Measurements from ENCODE around the gene IL2RG. TPM values are rescaled to one million over a fixed set of nuclear protein-coding genes. Genes with fewer than 3 reads are reported as not detected.

Gene IL2RG
- total and polyA plus RNA-seq, 4 donors, result 2.2 to 4.0 (median 3.3) TPM

DNA sequence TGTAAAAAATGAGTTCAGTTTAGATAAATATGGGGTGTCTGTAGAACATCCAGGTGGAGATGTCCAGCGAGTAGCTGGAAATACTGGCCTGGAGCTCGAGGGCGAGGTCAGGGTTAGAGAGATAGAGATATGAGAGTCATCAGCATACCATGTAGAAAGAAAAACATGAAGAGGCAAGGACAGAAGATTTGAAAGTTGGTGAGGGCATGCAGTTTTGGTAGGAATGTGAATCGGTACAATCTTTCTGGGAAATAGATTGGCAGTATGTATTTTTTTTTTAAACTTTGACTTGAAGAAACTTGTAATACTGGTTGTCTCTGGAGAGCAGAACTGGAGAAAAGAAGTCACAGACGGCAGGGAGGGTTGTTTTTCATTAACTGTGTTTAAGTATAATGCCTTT, 40.8 kb downstream of the IL2RG start:
- H3K27me3 ChIP-seq (ENCODE audit: control insufficient read depth in 4 of 4, insufficient read depth in 4 of 4, low read length in 3 of 4), result peaks cover 0 to 3% (median 0%) of the 10 kb centered on the region in 4 donors
- 77% methylated on average over 5 of the region's 5 CpGs for WGBS
- DNase-seq (ENCODE audit: low spot score), result no peak

DNA sequence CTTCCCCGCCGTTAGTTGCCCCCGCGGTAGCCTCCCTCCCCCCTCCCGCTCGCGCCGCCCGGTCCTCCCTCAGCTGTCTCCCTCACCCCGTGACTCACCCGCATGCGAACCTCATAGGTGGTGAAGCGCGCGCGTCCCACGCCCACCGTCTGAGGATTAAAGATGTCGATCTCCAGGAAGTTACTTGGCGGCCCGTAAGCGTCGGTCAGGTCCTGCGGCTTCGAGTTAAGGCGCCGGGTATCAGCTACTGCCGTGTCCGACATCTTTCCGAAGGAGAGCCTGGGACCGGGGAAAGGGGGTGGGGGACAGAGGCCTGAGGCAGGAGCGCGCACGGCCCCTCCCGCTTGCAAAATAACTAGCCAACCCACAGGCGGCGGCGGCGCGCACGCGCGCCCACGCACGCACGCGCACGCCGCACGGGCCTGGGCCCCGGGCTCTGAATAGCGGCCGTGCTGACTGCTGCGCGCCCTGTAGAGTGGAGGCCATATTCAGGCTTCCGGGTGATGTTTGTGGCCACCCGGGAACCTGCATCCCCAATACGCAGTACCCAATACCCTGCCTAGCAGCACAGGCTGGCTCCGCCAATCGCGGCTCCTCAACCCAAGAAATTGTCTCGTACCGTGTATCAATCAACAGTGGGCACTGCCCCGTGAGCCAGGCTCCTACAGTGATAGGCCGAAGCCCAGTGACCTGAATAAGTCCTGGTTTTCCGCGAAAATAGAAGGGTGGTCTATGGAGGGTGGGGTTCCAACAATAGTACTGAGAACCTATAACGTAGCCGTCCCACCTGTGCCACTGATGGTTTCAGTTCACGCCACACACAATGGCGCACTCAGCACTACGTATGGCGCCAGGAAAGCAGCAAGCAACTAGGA, 43.1 kb downstream of the IL2RG start, which contains the start of gene SNX12:
SNX12 (minus strand) TSS at position 291 of the 875 bp plus-strand sequence; CDS start at position 263, 28 bp downstream.
- Histone ChIP-seq H3K9me3 (ENCODE audit: control insufficient read depth in 4 of 4, low read length in 3 of 4) (no peaks in the 10 kb centered on the region), H3K36me3 (ENCODE audit: control insufficient read depth in 4 of 4, insufficient read depth in 3 of 4, low read depth in 1 of 4, low read length in 3 of 4) (no peaks in the 10 kb centered on the region), H3K4me3 (ENCODE audit: low read depth in 1 of 3, low read length in 3 of 3) (peak within 1 kb of the TSS; percentile 78 to 85 (median 81)), H3K9ac (ENCODE audit: low read depth in 1 of 2, low read length in 2 of 2) (peak within 1 kb of the TSS; percentile 13 to 71), H3K27me3 (ENCODE audit: control insufficient read depth in 4 of 4, insufficient read depth in 4 of 4, low read length in 3 of 4) (peaks cover 0 to 3% (median 0%) of the 10 kb centered on the region in 4 donors), H3K27ac (ENCODE audit: low read depth in 1 of 2, low read length in 2 of 2) (peak within 1 kb of the TSS; percentile 84 to 85), H3K4me1 (ENCODE audit: control insufficient read depth in 4 of 4, insufficient read depth in 4 of 4, low read length in 3 of 4) (peaks cover 0 to 15% (median 4%) of the 10 kb centered on the region in 4 donors)
- peak; percentile 81 for DNase-seq (ENCODE audit: low spot score)
- under 1% methylated on average over 73 of the region's 73 CpGs for WGBS
- TF ChIP-seq, protein P1, sequence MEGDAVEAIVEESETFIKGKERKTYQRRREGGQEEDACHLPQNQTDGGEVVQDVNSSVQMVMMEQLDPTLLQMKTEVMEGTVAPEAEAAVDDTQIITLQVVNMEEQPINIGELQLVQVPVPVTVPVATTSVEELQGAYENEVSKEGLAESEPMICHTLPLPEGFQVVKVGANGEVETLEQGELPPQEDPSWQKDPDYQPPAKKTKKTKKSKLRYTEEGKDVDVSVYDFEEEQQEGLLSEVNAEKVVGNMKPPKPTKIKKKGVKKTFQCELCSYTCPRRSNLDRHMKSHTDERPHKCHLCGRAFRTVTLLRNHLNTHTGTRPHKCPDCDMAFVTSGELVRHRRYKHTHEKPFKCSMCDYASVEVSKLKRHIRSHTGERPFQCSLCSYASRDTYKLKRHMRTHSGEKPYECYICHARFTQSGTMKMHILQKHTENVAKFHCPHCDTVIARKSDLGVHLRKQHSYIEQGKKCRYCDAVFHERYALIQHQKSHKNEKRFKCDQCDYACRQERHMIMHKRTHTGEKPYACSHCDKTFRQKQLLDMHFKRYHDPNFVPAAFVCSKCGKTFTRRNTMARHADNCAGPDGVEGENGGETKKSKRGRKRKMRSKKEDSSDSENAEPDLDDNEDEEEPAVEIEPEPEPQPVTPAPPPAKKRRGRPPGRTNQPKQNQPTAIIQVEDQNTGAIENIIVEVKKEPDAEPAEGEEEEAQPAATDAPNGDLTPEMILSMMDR (IDR thresholded peaks at IDR 0.05; ENCODE audit: low read depth, low read length, missing input control), result peak; percentile 16
- TF ChIP-seq YY1 (IDR thresholded peaks at IDR 0.05), result peak; percentile 60
- TF ChIP-seq, protein P2, sequence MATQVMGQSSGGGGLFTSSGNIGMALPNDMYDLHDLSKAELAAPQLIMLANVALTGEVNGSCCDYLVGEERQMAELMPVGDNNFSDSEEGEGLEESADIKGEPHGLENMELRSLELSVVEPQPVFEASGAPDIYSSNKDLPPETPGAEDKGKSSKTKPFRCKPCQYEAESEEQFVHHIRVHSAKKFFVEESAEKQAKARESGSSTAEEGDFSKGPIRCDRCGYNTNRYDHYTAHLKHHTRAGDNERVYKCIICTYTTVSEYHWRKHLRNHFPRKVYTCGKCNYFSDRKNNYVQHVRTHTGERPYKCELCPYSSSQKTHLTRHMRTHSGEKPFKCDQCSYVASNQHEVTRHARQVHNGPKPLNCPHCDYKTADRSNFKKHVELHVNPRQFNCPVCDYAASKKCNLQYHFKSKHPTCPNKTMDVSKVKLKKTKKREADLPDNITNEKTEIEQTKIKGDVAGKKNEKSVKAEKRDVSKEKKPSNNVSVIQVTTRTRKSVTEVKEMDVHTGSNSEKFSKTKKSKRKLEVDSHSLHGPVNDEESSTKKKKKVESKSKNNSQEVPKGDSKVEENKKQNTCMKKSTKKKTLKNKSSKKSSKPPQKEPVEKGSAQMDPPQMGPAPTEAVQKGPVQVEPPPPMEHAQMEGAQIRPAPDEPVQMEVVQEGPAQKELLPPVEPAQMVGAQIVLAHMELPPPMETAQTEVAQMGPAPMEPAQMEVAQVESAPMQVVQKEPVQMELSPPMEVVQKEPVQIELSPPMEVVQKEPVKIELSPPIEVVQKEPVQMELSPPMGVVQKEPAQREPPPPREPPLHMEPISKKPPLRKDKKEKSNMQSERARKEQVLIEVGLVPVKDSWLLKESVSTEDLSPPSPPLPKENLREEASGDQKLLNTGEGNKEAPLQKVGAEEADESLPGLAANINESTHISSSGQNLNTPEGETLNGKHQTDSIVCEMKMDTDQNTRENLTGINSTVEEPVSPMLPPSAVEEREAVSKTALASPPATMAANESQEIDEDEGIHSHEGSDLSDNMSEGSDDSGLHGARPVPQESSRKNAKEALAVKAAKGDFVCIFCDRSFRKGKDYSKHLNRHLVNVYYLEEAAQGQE (IDR thresholded peaks at IDR 0.05), result no peak
- TF ChIP-seq, protein P3, sequence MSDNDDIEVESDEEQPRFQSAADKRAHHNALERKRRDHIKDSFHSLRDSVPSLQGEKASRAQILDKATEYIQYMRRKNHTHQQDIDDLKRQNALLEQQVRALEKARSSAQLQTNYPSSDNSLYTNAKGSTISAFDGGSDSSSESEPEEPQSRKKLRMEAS (IDR thresholded peaks at IDR 0.05), result peak; percentile 30
- TF ChIP-seq JUND (IDR thresholded peaks at IDR 0.05), result no peak
- TF ChIP-seq FOXA1 (IDR thresholded peaks at IDR 0.05), result no peak
- TF ChIP-seq TAF1 (conservative IDR thresholded peaks at IDR 0.05), result no peak
- TF ChIP-seq RAD21 (IDR thresholded peaks at IDR 0.05), result no peak

More for the DNA sequence above, 40.8 kb downstream of the IL2RG start:
- Histone ChIP-seq H3K36me3 (ENCODE audit: control insufficient read depth in 4 of 4, insufficient read depth in 3 of 4, low read depth in 1 of 4, low read length in 3 of 4) (no peaks in the 10 kb centered on the region), H3K9ac (ENCODE audit: low read depth in 1 of 2, low read length in 2 of 2) (no peak overlapping the region), H3K4me3 (ENCODE audit: low read depth in 1 of 3, low read length in 3 of 3) (no peak overlapping the region), H3K9me3 (ENCODE audit: control insufficient read depth in 4 of 4, low read length in 3 of 4) (no peaks in the 10 kb centered on the region), H3K27ac (ENCODE audit: low read depth in 1 of 2, low read length in 2 of 2) (no peak overlapping the region), H3K4me1 (ENCODE audit: control insufficient read depth in 4 of 4, insufficient read depth in 4 of 4, low read length in 3 of 4) (peaks cover 0 to 15% (median 4%) of the 10 kb centered on the region in 4 donors)
- TF ChIP-seq, protein P2 (IDR thresholded peaks at IDR 0.05), result no peak
- TF ChIP-seq, protein P4, sequence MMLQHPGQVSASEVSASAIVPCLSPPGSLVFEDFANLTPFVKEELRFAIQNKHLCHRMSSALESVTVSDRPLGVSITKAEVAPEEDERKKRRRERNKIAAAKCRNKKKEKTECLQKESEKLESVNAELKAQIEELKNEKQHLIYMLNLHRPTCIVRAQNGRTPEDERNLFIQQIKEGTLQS (IDR thresholded peaks at IDR 0.05), result no peak
- TF ChIP-seq HNF4G (IDR thresholded peaks at IDR 0.05) (no peak), RAD21 (IDR thresholded peaks at IDR 0.05) (no peak), SP1 (IDR thresholded peaks at IDR 0.05) (no peak), GABPA (IDR thresholded peaks at IDR 0.05 in 1 of 2, conservative IDR thresholded peaks at IDR 0.05 in 1 of 2) (no peak), EGR1 (IDR thresholded peaks at IDR 0.05; ENCODE audit: low read depth in 2 of 2) (no peak), FOXA1 (IDR thresholded peaks at IDR 0.05) (no peak), JUND (IDR thresholded peaks at IDR 0.05) (no peak), TAF1 (conservative IDR thresholded peaks at IDR 0.05) (no peak), FOXA2 (IDR thresholded peaks at IDR 0.05) (no peak), NR2F2 (IDR thresholded peaks at IDR 0.05) (no peak), RXRA (IDR thresholded peaks at IDR 0.05) (no peak)
- TF ChIP-seq, protein P3 (IDR thresholded peaks at IDR 0.05), result no peak
- TF ChIP-seq, protein P1 (IDR thresholded peaks at IDR 0.05; ENCODE audit: low read depth, low read length, missing input control), result no peak

All from liver (tissue), 9 donors.